Rectal smooth muscle tissue (tissue), 1 donor: ENCODE data around the gene TIGD4.
A peak's percentile ranks its signal among the peaks of the same experiment; 100 is the strongest.

Experiments used
- H3K27ac ChIP-seq: one replicate; pipeline ENCODE4 v1.7.0; 2013; ENCODE audit warnings: low read depth, low read length, inconsistent platforms
- H3K27me3 ChIP-seq: one replicate; pipeline ENCODE4 v1.7.0; 2013; ENCODE audit warnings: low read length; ENCODE audit not compliant: control insufficient read depth, insufficient read depth
- H3K36me3 ChIP-seq: one replicate; pipeline ENCODE4 v1.7.0; 2013; ENCODE audit warnings: low read length; ENCODE audit not compliant: control insufficient read depth, insufficient read depth
- H3K4me1 ChIP-seq: one replicate; pipeline ENCODE4 v1.7.0; 2013; ENCODE audit warnings: low read length; ENCODE audit not compliant: control insufficient read depth, insufficient read depth
- H3K4me3 ChIP-seq: one replicate; pipeline ENCODE4 v1.7.0; 2013; ENCODE audit warnings: low read length
- H3K9ac ChIP-seq: one replicate; pipeline ENCODE4 v1.7.0; 2013; ENCODE audit warnings: low read length

The TIGD4 gene

DNA sequence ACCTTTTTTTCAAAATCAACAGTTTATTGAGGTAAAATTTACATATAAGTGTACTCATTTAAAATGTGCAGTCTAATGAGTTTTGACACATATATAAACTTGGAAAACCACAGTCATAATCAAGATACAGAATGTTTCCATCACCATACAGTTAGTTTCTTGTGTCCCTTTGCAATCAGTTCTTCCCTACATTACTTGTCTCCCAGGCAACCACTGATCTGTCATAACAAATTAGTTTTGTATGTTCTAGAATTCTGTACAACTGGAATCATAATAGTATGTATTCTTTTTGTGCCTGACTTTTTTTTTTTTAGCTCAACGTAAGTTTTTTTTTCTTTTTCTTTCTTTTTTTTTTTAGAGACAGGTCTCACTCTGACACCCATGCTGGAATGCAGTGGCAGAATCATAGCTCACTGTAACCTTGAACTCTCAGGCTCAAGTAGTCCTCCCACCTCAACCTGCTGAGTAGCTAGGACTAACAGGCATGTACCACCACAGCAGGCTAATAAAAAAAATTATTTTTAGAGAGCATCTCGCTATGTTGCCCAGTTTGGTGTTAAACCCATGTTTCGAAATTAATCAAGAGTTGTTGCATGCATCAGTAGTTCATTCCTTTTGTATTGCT lies 27.1 kb upstream of the TIGD4 start:
- H3K4me3 ChIP-seq: no peak overlapping the region
- H3K9ac ChIP-seq: no peak overlapping the region
- H3K27me3 ChIP-seq: no peaks in the 10 kb centered on the region
- no peak overlapping the region for H3K27ac ChIP-seq
- H3K4me1 ChIP-seq: no peaks in the 10 kb centered on the region
- no peaks in the 10 kb centered on the region for H3K36me3 ChIP-seq

DNA sequence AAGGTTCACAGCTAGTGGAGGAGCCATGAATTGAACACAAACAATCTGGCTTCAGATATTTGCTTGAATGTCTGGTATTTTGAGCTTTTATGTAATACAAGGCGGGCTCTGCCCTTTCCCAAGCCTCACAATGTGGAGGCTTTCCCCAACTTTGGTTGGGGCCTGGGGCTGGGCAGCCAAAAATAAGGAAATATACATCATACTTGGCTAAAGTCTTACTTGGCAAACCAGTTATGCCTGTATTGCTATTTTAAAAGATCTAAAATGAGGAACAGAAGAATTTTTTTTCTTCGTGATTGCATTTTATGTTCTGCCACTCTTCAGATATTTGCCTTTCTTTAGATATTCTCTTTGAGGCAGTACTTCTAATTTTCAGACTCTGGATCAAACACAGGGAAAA lies 26.3 kb upstream of the TIGD4 start:
- no peak overlapping the region for H3K4me3 ChIP-seq
- H3K36me3 ChIP-seq: no peaks in the 10 kb centered on the region
- no peaks in the 10 kb centered on the region for H3K27me3 ChIP-seq
- no peak overlapping the region for H3K27ac ChIP-seq
- no peak overlapping the region for H3K9ac ChIP-seq
- no peaks in the 10 kb centered on the region for H3K4me1 ChIP-seq

GRCh38 chr4:152805071-152805650 lies 25.6 kb upstream of the TIGD4 start:
- Histone ChIP-seq H3K4me3 (no peak overlapping the region), H3K27me3 (no peaks in the 10 kb centered on the region), H3K4me1 (no peaks in the 10 kb centered on the region), H3K36me3 (no peaks in the 10 kb centered on the region), H3K9ac (no peak overlapping the region), H3K27ac (no peak overlapping the region)

DNA sequence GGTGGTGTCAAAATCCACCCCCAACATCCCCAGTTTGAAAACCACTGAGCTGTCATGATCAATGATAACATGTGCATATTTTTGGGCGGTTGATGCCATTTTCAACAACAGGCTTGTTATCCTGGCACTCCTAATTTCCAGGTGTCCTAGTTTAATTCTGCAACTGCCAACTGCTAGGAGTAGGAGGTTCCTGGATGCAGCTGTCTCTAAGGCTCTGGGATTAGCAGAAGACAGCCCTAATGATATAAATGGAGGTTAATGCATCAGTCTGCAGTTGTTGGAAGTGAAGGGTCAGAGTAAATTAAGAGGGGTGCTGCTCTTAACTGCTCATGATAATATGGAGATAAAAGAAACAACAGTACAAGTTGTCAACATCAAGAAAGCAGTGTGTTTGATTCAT lies 24.0 kb upstream of the TIGD4 start:
- H3K4me3 ChIP-seq: no peak overlapping the region
- H3K9ac ChIP-seq: no peak overlapping the region
- no peaks in the 10 kb centered on the region for H3K36me3 ChIP-seq
- no peaks in the 10 kb centered on the region for H3K4me1 ChIP-seq
- H3K27ac ChIP-seq: no peak overlapping the region
- no peaks in the 10 kb centered on the region for H3K27me3 ChIP-seq

GRCh38 chr4:152795891-152796290 lies 16.4 kb upstream of the TIGD4 start:
- H3K4me3 ChIP-seq: no peak overlapping the region
- no peaks in the 10 kb centered on the region for H3K36me3 ChIP-seq
- no peak overlapping the region for H3K9ac ChIP-seq
- peaks cover 3% of the 10 kb centered on the region for H3K4me1 ChIP-seq
- no peak overlapping the region for H3K27ac ChIP-seq
- no peaks in the 10 kb centered on the region for H3K27me3 ChIP-seq

DNA sequence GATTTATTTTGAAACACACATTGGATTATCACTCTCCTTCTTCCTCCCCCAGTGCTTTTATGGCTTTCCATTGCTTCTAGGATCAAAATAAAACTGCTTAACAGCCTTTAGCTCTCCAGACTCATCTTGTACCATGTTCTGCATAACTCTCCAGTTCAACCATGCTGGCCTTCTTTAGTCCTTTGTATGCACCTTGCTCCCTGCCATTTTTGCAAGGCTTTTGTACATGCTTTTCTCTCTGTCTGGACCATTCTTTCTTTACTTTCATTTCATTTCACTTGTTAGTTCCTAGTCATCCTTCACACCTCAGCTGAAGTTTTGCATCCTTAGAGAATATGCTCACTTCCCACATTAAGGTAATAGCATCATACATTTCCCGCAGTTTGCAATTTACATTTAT lies 7.1 kb upstream of the TIGD4 start:
- no peak overlapping the region for H3K4me3 ChIP-seq
- no peaks in the 10 kb centered on the region for H3K27me3 ChIP-seq
- no peak overlapping the region for H3K27ac ChIP-seq
- no peaks in the 10 kb centered on the region for H3K36me3 ChIP-seq
- no peak overlapping the region for H3K9ac ChIP-seq
- H3K4me1 ChIP-seq: no peaks in the 10 kb centered on the region

DNA sequence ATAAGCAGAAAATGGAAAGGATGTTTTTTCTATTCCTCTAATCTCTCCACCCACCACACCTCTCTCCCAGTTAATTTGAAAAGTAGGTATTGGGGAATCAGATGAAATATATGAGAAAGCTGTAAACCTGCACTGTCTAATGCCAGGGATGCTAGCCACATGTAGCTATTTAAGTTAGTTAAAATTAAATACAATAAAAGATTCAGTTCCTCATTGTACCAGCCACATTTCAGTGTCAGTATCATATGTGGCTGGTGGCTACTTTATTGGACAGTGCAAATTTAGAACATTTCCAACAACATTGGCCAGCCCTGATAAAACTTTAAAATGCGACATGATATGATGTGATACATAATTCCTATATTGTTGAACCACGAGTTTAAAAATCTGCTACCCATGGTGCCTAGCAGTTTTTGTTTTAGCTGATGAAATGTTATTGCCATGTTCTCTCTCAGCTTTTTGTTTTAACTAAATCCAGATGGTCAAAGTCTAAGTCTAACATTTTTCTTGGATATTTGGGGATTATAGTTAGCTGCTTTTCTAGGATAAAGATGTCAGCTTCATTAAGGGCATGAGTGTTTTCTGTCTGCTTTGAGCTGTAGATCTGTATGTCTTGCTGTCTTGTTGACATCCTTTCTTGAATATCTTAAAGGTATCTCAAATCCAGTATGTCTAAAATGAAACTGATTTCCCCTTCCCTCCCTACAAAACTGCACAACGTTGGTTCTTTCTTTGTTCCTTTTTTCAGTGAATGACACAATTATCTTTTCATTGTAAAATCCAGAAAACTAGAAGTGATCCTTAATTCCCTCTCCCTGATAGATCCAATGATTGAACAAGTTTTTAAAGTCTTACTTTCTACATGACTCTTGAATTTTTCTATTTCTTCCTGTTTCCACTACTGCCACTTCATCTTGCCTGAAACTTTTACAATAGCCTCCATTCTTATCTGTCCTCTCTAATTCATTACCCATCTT lies 6.4 kb upstream of the TIGD4 start:
- Histone ChIP-seq H3K4me1 (no peaks in the 10 kb centered on the region), H3K27ac (peak overlapping the region; percentile 12), H3K36me3 (no peaks in the 10 kb centered on the region), H3K9ac (no peak overlapping the region), H3K4me3 (no peak overlapping the region), H3K27me3 (no peaks in the 10 kb centered on the region)

DNA sequence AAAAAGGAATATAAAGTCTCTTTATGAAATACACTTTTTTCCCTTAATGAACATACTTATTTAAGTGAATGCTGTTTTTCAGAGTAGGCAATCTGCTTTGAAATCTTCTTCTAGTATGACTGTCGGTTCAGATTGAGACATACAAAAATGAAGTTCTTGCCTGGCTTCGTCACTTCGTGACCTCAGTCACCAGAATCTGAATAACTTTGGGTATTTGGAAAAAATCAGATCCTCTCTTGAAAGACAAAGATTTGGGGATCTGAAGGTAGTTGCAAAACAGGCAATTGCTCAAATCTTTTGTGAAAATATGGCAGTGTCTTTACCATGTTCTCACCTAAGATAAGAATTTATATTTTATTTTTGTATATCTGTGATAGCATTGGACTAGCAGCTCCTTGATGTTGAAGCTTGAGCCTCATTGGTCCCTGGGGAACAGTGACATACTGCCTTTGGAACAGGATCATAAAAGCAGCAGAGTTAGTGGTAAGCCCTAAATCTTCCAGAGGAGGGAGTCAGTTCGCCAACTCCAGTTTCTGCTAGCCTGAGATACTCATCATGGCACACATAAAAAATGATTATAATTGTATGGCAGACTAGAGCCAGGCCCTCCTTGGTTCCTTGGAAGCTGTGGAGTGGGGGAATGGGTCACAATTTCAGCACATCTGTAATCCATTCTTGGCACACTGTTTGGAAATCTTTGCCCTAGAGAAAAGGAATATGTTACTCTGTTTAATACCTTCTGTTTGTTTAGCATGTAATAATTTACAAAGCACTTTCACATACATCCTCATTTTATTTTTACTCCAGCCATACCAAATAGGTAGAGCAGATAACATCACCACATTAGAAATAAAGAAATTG lies 5.2 kb upstream of the TIGD4 start:
- H3K4me3 ChIP-seq: no peak overlapping the region
- no peak overlapping the region for H3K27ac ChIP-seq
- no peaks in the 10 kb centered on the region for H3K27me3 ChIP-seq
- H3K4me1 ChIP-seq: no peaks in the 10 kb centered on the region
- no peaks in the 10 kb centered on the region for H3K36me3 ChIP-seq
- H3K9ac ChIP-seq: no peak overlapping the region

GRCh38 chr4:152780267-152780778 lies 793 bp upstream of the TIGD4 start:
- H3K27ac ChIP-seq: peak overlapping the region; percentile 86

DNA sequence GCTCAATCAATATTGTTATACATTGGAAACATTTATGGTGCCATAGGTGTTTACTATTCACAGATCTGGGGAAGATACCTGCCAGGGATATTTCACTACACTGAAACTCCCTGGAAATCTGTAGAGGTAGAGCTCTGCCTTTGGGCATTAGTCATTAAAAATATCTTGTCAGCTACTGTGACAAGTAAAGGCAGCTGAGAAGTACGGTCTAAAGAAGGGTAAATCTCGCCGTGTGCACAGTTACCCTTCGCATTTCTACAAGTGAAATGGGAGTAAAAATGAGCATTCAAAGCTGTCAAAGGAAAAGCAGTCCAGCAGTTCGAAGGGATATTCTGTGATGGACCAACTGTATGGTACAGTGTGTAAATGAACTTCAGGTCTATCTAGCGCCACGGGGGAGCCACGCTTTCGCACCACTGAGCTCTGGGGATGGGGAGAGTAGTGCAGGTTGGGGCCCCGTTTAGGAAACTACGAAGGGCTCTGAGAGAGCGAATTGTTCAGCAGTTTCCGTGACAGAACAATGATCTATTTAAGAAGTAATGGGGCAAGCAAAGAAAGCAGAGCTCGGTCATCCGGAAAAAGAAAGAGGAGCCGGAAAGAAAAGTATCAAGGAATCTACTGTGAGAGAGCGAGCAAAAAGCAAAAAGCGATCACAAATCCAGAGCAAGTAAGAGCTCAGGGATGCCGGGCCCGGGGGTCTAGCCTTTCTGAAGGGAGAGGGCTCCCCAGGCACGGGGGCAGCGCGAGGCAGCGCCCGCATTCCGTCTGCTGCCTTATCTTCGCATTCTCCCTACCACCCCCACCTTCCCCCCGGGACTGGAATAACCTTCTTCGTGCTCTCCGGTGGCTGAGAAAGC lies 646 bp downstream of the TIGD4 start:
- Histone ChIP-seq H3K9ac (peak overlapping the region; percentile 89), H3K4me3 (peak overlapping the region; percentile 98), H3K27me3 (no peaks in the 10 kb centered on the region), H3K27ac (peak overlapping the region; percentile 86), H3K4me1 (peaks cover 3% of the 10 kb centered on the region), H3K36me3 (no peaks in the 10 kb centered on the region)

More at GRCh38 chr4:152780267-152780778, 793 bp upstream of the TIGD4 start:
- Histone ChIP-seq H3K36me3 (no peaks in the 10 kb centered on the region), H3K9ac (peak overlapping the region; percentile 54), H3K27me3 (no peaks in the 10 kb centered on the region), H3K4me3 (peak overlapping the region; percentile 98), H3K4me1 (peaks cover 3% of the 10 kb centered on the region)

- Histone ChIP-seq H3K36me3 (no peaks in the 10 kb centered on the region), H3K9ac (no peak overlapping the region), H3K27ac (no peak overlapping the region), H3K4me3 (no peak overlapping the region), H3K4me1 (peaks cover 3% of the 10 kb centered on the region), H3K27me3 (no peaks in the 10 kb centered on the region)
Measured at GRCh38 chr4:152777488-152777887, 2.0 kb downstream of the TIGD4 start.
